Neutrophil (primary cell): ENCODE measurements around the gene REV1.

ENCODE experiments used
- H3K27ac ChIP-seq: fragments of 200-600 bp; sonication (generic); 2 replicates; pipeline ENCODE4 v1.5.1; 2016; ENCODE audit warnings: mild to moderate bottlenecking, moderate library complexity
- H3K27me3 ChIP-seq: fragments of 200-600 bp; sonication (generic); 2 replicates; pipeline ENCODE4 v1.6.0; 2016; ENCODE audit warnings: mild to moderate bottlenecking
- H3K36me3 ChIP-seq: fragments of 200-600 bp; sonication (generic); 2 replicates; pipeline ENCODE4 v1.5.1; 2017
- H3K4me1 ChIP-seq, 2 experiments: fragments of 200-600 bp in 1 of 2; sonication (generic) in 1 of 2; 1 replicate in 1 of 2; 2 replicates in 1 of 2; pipeline versions ENCODE4 v1.5.1 to v1.6.1; 2013 to 2016; ENCODE audit warnings: low read depth in 1 of 2, low read length in 1 of 2, mild to moderate bottlenecking in 1 of 2, moderate library complexity in 1 of 2; ENCODE audit not compliant: control insufficient read depth in 1 of 2, insufficient read depth in 1 of 2
- H3K4me3 ChIP-seq, 2 experiments: fragments of 200-600 bp in 1 of 2; sonication (generic) in 1 of 2; 1 replicate in 1 of 2; 2 replicates in 1 of 2; pipeline ENCODE4 v1.5.1; 2013 to 2016; ENCODE audit warnings: low read depth in 1 of 2, low read length in 1 of 2, mild to moderate bottlenecking in 1 of 2, moderate library complexity in 1 of 2
- H3K9me3 ChIP-seq: fragments of 200-600 bp; sonication (generic); 2 replicates; pipeline ENCODE4 v1.5.1; 2016
- TF ChIP-seq, protein P1 (sequence below): fragments of 200-600 bp; sonication (generic); IDR thresholded peaks from 2 replicates; pipeline ENCODE4 v1.5.1; 2016; ENCODE audit warnings: antibody characterized with exemption

The REV1 gene

DNA sequence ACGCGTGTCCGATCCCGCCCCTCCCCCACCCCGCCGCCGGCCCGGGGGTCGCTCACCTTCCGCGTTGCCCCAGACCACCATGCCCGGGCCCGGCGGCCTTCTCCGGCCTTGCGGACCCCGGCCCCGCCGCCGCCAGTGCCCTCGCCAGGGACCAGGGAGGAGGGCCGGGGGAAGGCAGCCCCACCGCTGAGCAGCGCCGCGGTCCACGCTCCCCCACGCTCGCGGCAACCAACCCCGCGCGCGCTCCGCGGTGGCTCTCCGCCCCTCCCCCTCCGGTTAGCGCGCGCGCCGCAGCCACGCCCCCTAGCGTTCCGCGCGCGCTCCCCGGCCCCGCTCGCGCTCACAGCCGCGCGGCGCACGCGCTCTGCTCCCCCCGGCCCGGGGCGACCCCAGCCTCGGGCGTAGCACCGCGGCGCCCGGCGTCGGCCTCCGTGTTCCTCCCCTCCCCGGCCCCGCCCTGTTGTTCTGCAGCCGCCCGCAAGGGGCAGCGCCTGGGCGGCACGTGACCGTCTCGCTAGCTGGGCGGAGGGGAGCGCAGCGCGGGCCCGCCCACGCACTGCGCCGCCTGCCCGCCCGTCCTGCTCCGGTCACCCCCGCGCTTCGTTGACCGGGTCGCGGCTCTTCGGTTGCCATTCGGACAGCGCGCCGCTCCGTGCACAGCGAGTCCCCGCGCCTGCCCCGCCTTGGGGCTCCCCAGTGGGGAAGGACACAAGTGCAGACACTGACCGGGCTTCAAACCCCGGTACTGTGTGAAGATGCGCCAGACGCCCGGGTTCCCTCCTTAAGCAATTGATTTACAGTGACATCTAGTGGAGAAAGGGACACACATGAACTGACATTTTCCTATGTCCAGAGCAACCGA is at the start of gene REV1:
TSS of gene REV1 (minus strand) at position 257 of the 862 bp plus-strand sequence. CDS start 25,042 bp downstream, outside the sequence.
- Histone ChIP-seq H3K4me3 (peak within 1 kb of the TSS; percentile 91 to 95), H3K9me3 (no peaks in the 10 kb centered on the region), H3K36me3 (no peaks in the 10 kb centered on the region), H3K4me1 (peaks cover 16 to 23% of the 10 kb centered on the region in 2 experiments), H3K27ac (peak within 1 kb of the TSS; percentile 97), H3K27me3 (no peaks in the 10 kb centered on the region)
- TF ChIP-seq, protein P1, sequence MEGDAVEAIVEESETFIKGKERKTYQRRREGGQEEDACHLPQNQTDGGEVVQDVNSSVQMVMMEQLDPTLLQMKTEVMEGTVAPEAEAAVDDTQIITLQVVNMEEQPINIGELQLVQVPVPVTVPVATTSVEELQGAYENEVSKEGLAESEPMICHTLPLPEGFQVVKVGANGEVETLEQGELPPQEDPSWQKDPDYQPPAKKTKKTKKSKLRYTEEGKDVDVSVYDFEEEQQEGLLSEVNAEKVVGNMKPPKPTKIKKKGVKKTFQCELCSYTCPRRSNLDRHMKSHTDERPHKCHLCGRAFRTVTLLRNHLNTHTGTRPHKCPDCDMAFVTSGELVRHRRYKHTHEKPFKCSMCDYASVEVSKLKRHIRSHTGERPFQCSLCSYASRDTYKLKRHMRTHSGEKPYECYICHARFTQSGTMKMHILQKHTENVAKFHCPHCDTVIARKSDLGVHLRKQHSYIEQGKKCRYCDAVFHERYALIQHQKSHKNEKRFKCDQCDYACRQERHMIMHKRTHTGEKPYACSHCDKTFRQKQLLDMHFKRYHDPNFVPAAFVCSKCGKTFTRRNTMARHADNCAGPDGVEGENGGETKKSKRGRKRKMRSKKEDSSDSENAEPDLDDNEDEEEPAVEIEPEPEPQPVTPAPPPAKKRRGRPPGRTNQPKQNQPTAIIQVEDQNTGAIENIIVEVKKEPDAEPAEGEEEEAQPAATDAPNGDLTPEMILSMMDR, result peak; percentile 95

DNA sequence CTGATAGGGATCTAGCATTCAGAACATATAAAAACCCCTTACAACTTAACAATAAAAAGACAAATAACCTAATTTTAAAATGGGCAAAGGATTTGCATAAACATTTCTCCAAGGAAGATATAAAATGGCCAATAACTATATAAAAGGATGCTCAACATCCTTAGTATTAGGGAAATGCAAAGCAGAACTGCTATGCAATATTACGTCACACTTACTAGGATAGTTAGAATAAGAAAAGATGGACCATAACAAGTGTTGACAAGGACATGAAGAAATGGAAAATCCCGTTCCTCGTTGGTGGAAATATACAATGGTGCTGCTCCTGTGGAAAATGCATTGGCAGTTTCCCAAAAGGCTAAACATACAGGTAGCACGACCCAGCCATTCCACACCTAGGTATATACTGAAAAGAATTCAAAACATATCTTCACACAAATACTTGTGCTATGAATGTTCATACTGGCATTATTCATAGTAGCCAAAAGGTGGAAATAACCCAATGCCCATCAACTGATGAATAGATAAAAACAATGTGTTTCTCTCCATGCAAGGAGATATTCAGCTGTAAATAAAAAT is 48.2 kb upstream of the REV1 start:
- H3K36me3 ChIP-seq, result no peaks in the 10 kb centered on the region
- no peaks in the 10 kb centered on the region for H3K9me3 ChIP-seq
- peaks cover 0 to 2% of the 10 kb centered on the region in 2 experiments for H3K4me1 ChIP-seq
- no peak overlapping the region for H3K4me3 ChIP-seq
- no peaks in the 10 kb centered on the region for H3K27me3 ChIP-seq
- H3K27ac ChIP-seq, result no peak overlapping the region
- TF ChIP-seq, protein P1, result no peak

DNA sequence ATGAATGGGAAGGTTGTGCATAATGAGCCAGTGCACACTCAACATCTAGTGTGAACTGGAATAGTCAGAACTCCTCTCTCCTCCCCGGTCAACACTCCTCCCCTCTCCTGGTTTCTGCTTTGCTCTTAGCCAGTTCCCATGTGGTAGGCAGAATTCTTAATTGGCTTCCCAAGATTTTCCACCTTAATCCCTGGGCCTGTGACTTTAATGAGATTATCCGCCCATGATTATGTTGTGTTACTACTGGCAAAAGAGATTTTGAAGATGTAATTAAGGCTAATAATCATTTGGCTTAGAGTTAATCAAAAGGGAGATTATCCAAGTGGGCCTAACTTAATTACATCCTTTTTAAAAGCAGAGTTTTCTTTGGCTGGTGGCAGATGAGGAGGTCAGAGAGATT is 34.2 kb upstream of the REV1 start:
- peaks cover 18% of the 10 kb centered on the region in 2 experiments for H3K4me1 ChIP-seq
- TF ChIP-seq, protein P1, result no peak
- H3K9me3 ChIP-seq, result no peaks in the 10 kb centered on the region
- H3K4me3 ChIP-seq, result no peak overlapping the region
- no peaks in the 10 kb centered on the region for H3K27me3 ChIP-seq
- no peaks in the 10 kb centered on the region for H3K36me3 ChIP-seq
- no peak overlapping the region for H3K27ac ChIP-seq

- no peaks in the 10 kb centered on the region for H3K27me3 ChIP-seq
- no peak overlapping the region for H3K4me3 ChIP-seq
- H3K27ac ChIP-seq, result no peak overlapping the region
- TF ChIP-seq, protein P1, result no peak
- peaks cover 5 to 6% of the 10 kb centered on the region in 2 experiments for H3K4me1 ChIP-seq
- no peaks in the 10 kb centered on the region for H3K36me3 ChIP-seq
- no peaks in the 10 kb centered on the region for H3K9me3 ChIP-seq
Observed at GRCh38 chr2:99522157-99522556, 32.3 kb upstream of the REV1 start.

- H3K4me1 ChIP-seq, result peaks cover 8 to 10% of the 10 kb centered on the region in 2 experiments
- no peaks in the 10 kb centered on the region for H3K9me3 ChIP-seq
- H3K27ac ChIP-seq, result no peak overlapping the region
- TF ChIP-seq, protein P1, result no peak
- no peak overlapping the region for H3K4me3 ChIP-seq
- no peaks in the 10 kb centered on the region for H3K27me3 ChIP-seq
- no peaks in the 10 kb centered on the region for H3K36me3 ChIP-seq
Observed at GRCh38 chr2:99520813-99521212, 31.0 kb upstream of the REV1 start.
